Gastrocnemius medialis (tissue), 4 donors: Measurements from ENCODE around the gene ITGB2.
A peak's percentile ranks its signal among the peaks of the same experiment; 100 is the strongest.

Experiments used
- POLR2A ChIP-seq, 2 donors: fragments of 450-650 bp; IDR thresholded peaks; one replicate each; pipeline ENCODE4 v1.6.1; 2017; ENCODE audit warnings: antibody characterized with exemption in 2 of 2, mild to moderate bottlenecking in 2 of 2, moderate library complexity in 2 of 2
- TF ChIP-seq, protein P1 (sequence below), 5 experiments: fragments of 450-650 bp in 3 of 5; fragments of 200-600 bp in 2 of 5; sonication (generic) in 2 of 5; IDR thresholded peaks in 4 of 5; conservative IDR thresholded peaks in 1 of 5; 1 replicate in 4 of 5; 2 replicates in 1 of 5; pipeline ENCODE4 v1.5.1; 2016 to 2019; ENCODE audit warnings: antibody characterized with exemption in 5 of 5, mild to moderate bottlenecking in 3 of 5, moderate library complexity in 3 of 5

DNA sequence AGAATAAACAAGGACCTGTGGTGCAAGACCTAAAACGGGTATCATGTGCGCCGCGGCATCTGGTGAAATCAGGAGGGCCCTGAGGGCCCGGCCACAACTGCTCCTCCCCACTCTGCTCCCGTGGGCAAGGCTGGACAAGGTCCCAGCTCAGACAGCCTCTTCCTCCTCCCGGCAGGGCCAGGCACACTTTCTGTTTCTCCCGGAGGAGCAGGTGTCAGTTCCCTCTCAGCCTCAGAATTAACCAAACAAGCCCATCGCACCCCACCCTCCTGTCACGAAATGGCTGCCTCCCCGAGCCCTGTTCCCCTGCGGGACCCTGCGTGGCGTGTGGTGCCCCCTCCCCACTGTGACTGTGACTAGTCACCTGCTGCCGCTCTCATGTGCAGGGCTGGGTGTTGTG lies 62.4 kb downstream of the ITGB2 start:
- TF ChIP-seq, protein P1, sequence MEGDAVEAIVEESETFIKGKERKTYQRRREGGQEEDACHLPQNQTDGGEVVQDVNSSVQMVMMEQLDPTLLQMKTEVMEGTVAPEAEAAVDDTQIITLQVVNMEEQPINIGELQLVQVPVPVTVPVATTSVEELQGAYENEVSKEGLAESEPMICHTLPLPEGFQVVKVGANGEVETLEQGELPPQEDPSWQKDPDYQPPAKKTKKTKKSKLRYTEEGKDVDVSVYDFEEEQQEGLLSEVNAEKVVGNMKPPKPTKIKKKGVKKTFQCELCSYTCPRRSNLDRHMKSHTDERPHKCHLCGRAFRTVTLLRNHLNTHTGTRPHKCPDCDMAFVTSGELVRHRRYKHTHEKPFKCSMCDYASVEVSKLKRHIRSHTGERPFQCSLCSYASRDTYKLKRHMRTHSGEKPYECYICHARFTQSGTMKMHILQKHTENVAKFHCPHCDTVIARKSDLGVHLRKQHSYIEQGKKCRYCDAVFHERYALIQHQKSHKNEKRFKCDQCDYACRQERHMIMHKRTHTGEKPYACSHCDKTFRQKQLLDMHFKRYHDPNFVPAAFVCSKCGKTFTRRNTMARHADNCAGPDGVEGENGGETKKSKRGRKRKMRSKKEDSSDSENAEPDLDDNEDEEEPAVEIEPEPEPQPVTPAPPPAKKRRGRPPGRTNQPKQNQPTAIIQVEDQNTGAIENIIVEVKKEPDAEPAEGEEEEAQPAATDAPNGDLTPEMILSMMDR (IDR thresholded peaks at IDR 0.05 in 4 of 5, conservative IDR thresholded peaks at IDR 0.05 in 1 of 5) = no peak
- TF ChIP-seq POLR2A (IDR thresholded peaks at IDR 0.05) = peak; percentile 49
